Thyroid gland (tissue), 4 donors: ENCODE results near the gene TMEM106B.

Source experiments
- CTCF ChIP-seq, 6 experiments: fragments of 200-600 bp in 3 of 6; fragments of 450-650 bp in 3 of 6; sonication (generic) in 3 of 6; IDR thresholded peaks; one replicate each; pipeline ENCODE4 v1.5.1; 2016 to 2019; ENCODE audit warnings: antibody characterized with exemption in 6 of 6, mild to moderate bottlenecking in 2 of 6, inconsistent platforms in 1 of 6, moderate library complexity in 1 of 6
- POLR2A ChIP-seq, 2 donors: fragments of 450-650 bp; IDR thresholded peaks; one replicate each; pipeline ENCODE4 v1.6.1; 2017; ENCODE audit warnings: antibody characterized with exemption in 2 of 2, mild to moderate bottlenecking in 2 of 2, moderate library complexity in 1 of 2

- TF ChIP-seq CTCF (IDR thresholded peaks at IDR 0.05) (no peak), POLR2A (IDR thresholded peaks at IDR 0.05) (no peak)
These were observed 32.8 kb upstream of the TMEM106B start for GRCh38 chr7:12178317-12178716.
